Vagina (tissue), 2 donors: ENCODE results near the gene BORCS6. TPM values are rescaled to one million over a fixed set of nuclear protein-coding genes. Genes with fewer than 3 reads are reported as not detected.

Source experiments
- DNase-seq, 2 donors: peaks; one replicate each; pipeline ENCODE4 v3.0.0-alpha.2; 2017; ENCODE audit errors: extremely low spot score in 2 of 2
- H3K27ac ChIP-seq: fragments of 200-600 bp; sonication (generic); one replicate; pipeline ENCODE4 v1.5.1; 2019
- H3K27me3 ChIP-seq: fragments of 200-600 bp; sonication (generic); one replicate; pipeline ENCODE4 v1.5.1; 2019
- H3K36me3 ChIP-seq, 2 donors: fragments of 200-600 bp; sonication (generic); one replicate each; pipeline ENCODE4 v1.5.1; 2017 to 2019
- H3K4me1 ChIP-seq: fragments of 200-600 bp; sonication (generic); one replicate; pipeline ENCODE4 v1.5.1; 2019
- H3K4me3 ChIP-seq, 2 donors: fragments of 200-600 bp; sonication (generic); 1 replicate in 1 of 2; 2 replicates in 1 of 2; pipeline ENCODE4 v1.5.1; 2016 to 2019
- H3K9me3 ChIP-seq: fragments of 200-600 bp; sonication (generic); one replicate; pipeline ENCODE4 v1.5.1; 2019
- POLR2A ChIP-seq, 2 donors: fragments of 450-650 bp; IDR thresholded peaks; one replicate each; pipeline ENCODE4 v1.6.1; 2017; ENCODE audit warnings: antibody characterized with exemption in 2 of 2, mild to moderate bottlenecking in 2 of 2, moderate library complexity in 2 of 2
- POLR2AphosphoS5 ChIP-seq, 2 donors: sonication (generic); formaldehyde crosslinking; IDR thresholded peaks; one replicate each; pipeline ENCODE4 v1.9.0; 2017; ENCODE audit warnings: antibody characterized with exemption in 2 of 2, mild to moderate bottlenecking in 2 of 2, low read depth in 1 of 2; ENCODE audit not compliant: insufficient read depth in 1 of 2
- intact Hi-C: fragments of 100-400 bp; cut with DNase I; formaldehyde crosslinking; loops from one replicate; pipeline ENCODE4 v1.15.1; 2023
- microRNA counts, 2 donors: library from miRNA; unstranded; fragments of <30 nt; microRNA quantifications; one replicate each; lab custom pipeline; 2016 to 2017
- microRNA-seq: library from miRNA; unstranded; fragments of <30 nt; microRNA quantifications from one replicate; pipeline ENCODE4, GENCODE V29; 2017; ENCODE audit warnings: borderline number of aligned reads, borderline replicate concordance
- total RNA-seq: library from RNA; depleted of rRNA; stranded (reverse); fragments of >200 nt; gene quantifications from one replicate; pipeline ENCODE4 v1.2.3, GENCODE V29; 2016
- TF ChIP-seq, protein P1 (sequence below), 3 experiments: fragments of 450-650 bp in 2 of 3; fragments of 200-600 bp in 1 of 3; sonication (generic) in 1 of 3; IDR thresholded peaks; one replicate each; pipeline ENCODE4 v1.5.1; 2017 to 2019; ENCODE audit warnings: antibody characterized with exemption in 3 of 3, mild to moderate bottlenecking in 2 of 3, moderate library complexity in 2 of 3

BORCS6 gene
- total RNA-seq, 1 donor from 2014 or later, result 9.6 TPM

DNA sequence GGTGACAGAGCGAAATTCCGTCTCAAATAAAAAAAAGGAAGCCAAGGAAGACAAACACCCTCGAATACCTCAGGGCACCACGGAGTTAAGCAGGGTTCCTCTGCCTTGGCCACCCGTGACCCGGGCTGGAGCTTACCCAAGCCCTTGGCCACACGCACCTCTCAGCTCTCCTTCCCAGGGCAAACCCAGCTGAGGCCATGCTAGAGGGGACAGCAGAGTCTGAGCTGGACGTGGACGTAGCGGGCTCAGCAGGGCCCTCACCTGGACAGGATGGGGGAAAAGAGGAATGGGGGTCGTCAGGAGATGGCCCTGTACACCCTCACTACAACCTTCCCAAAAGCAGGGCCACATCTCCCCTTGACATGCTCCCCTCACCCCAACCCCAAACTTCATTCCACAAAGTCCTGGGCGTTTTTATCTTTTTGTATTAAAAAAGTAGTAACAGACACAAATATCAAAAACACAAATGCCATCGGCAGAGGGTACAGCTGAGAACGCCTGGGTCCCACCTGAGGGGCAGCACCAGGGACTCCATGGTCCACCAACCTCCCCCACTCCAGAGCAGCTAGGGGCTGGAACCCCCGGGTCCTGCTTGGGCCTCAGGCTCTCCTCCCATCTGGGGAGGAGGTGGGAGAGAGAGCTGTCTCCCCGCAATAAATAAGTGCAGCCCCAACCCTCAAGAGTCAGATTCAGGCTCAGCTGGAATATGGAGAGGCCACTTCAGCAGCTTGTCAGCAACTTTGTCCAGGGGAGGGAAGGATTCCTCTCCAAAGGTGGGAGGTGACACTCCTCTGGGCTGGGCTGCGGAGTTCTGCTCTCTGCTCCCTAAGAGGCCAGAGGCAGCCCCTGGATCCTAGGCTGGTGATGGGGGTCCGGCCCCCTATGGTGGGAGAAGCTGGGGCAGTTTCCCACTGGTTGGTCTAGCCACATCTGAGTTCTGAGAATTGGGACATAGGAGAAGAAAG is 49.6 kb downstream of the BORCS6 start:
- Histone ChIP-seq H3K4me3 (no peak overlapping the region), H3K9me3 (no peaks in the 10 kb centered on the region), H3K27ac (peak overlapping the region; percentile 94), H3K27me3 (no peaks in the 10 kb centered on the region), H3K4me1 (peaks cover 23% of the 10 kb centered on the region), H3K36me3 (peaks cover 12 to 62% of the 10 kb centered on the region in 2 donors)
- no peak for DNase-seq
- intact Hi-C loops, result no loop called here
- peak in 1 of 2 donors; percentile 49 for TF ChIP-seq POLR2AphosphoS5 (IDR thresholded peaks at IDR 0.05; ENCODE audit: insufficient read depth in 1 of 2, low read depth in 1 of 2)
- TF ChIP-seq POLR2A (IDR thresholded peaks at IDR 0.05), result no peak

- Histone ChIP-seq H3K9me3 (no peaks in the 10 kb centered on the region), H3K4me3 (peak overlapping the region; percentile 26 to 29), H3K27me3 (no peaks in the 10 kb centered on the region), H3K27ac (peak overlapping the region; percentile 94), H3K36me3 (peaks cover 3 to 47% of the 10 kb centered on the region in 2 donors), H3K4me1 (peaks cover 23% of the 10 kb centered on the region)
- intact Hi-C loops, result no loop called here
- TF ChIP-seq POLR2A (IDR thresholded peaks at IDR 0.05) (peak in 1 of 2 donors; percentile 52), POLR2AphosphoS5 (IDR thresholded peaks at IDR 0.05; ENCODE audit: insufficient read depth in 1 of 2, low read depth in 1 of 2) (peak; percentile 94 to 97)
- TF ChIP-seq, protein P1, sequence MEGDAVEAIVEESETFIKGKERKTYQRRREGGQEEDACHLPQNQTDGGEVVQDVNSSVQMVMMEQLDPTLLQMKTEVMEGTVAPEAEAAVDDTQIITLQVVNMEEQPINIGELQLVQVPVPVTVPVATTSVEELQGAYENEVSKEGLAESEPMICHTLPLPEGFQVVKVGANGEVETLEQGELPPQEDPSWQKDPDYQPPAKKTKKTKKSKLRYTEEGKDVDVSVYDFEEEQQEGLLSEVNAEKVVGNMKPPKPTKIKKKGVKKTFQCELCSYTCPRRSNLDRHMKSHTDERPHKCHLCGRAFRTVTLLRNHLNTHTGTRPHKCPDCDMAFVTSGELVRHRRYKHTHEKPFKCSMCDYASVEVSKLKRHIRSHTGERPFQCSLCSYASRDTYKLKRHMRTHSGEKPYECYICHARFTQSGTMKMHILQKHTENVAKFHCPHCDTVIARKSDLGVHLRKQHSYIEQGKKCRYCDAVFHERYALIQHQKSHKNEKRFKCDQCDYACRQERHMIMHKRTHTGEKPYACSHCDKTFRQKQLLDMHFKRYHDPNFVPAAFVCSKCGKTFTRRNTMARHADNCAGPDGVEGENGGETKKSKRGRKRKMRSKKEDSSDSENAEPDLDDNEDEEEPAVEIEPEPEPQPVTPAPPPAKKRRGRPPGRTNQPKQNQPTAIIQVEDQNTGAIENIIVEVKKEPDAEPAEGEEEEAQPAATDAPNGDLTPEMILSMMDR (IDR thresholded peaks at IDR 0.05), result peak; percentile 71 to 92 (median 83)
- DNase-seq, result no peak
Measured at GRCh38 chr17:8138672-8139371, 51.2 kb downstream of the BORCS6 start.

DNA sequence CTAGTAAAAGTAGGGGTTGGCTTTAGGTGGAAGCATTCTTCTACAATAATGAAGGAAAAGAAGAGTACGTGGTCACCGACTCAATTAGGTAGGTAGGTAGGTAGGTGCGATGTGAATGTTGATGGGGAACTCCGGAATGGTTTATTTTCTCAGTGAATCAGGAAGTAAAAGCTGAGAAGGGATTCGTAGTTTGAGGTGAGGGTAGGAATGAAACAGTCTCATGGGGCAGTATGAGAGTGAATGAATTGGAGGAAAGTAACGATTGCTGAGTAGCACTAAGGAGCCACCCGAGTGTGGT is 51.7 kb downstream of the BORCS6 start:
- no peaks in the 10 kb centered on the region for H3K9me3 ChIP-seq
- peaks cover 23% of the 10 kb centered on the region for H3K4me1 ChIP-seq
- no peak for DNase-seq
- peak overlapping the region; percentile 94 for H3K27ac ChIP-seq
- intact Hi-C loops, result no loop called here
- peak overlapping the region in 1 of 2 donors; percentile 29 for H3K4me3 ChIP-seq
- no peak for TF ChIP-seq POLR2AphosphoS5 (IDR thresholded peaks at IDR 0.05; ENCODE audit: insufficient read depth in 1 of 2, low read depth in 1 of 2)
- TF ChIP-seq POLR2A (IDR thresholded peaks at IDR 0.05), result no peak
- TF ChIP-seq, protein P1 (IDR thresholded peaks at IDR 0.05), result no peak
- H3K27me3 ChIP-seq, result no peaks in the 10 kb centered on the region
- peaks cover 3 to 42% of the 10 kb centered on the region in 2 donors for H3K36me3 ChIP-seq

MicroRNAs encoded within 50 kb of the gene (microRNA counts, 767-probe panel; counts per million panel counts)
- 238 to 261 counts per million in 2 donors for microRNA hsa-miR-4521 (lab: Ali Mortazavi, UCI)

Small RNA genes lying within 50 kb of the gene (microRNA-seq; reads per million reads assigned to microRNA genes)
- gene MIR4521, result 1.9 reads per million
- 1.4 reads per million for gene MIR6883

Other genes with a start within 250 kb of the BORCS6 start
- not detected for gene GUCY2D, start 187.6 kb downstream of the BORCS6 start, total RNA-seq
- gene ALOX15B, start 151.1 kb downstream of the BORCS6 start, total RNA-seq, result 28.7 TPM
- gene ALOX12B, start 102.5 kb downstream of the BORCS6 start, total RNA-seq, result 15.0 TPM
- 1.5 TPM for gene ALOXE3, start 71.7 kb downstream of the BORCS6 start, total RNA-seq
- gene HES7, start 66.1 kb downstream of the BORCS6 start, total RNA-seq, result not detected
- 215 TPM for gene PER1, start 37.8 kb downstream of the BORCS6 start, total RNA-seq
- gene VAMP2, start 27.2 kb downstream of the BORCS6 start, total RNA-seq, result 35.6 TPM
- 20.6 TPM for gene TMEM107, start 13.8 kb downstream of the BORCS6 start, total RNA-seq
- gene AURKB, start 20.4 kb upstream of the BORCS6 start, total RNA-seq, result not detected
- 33.9 TPM for gene CTC1, start 57.9 kb upstream of the BORCS6 start, total RNA-seq
- 36.3 TPM for gene PFAS, start 59.1 kb upstream of the BORCS6 start, total RNA-seq
- gene RANGRF, start 98.5 kb upstream of the BORCS6 start, total RNA-seq, result 19.4 TPM
- gene SLC25A35, start 105.2 kb upstream of the BORCS6 start, total RNA-seq, result 8.3 TPM
- 17.2 TPM for gene ARHGEF15, start 120.1 kb upstream of the BORCS6 start, total RNA-seq
- gene ODF4, start 149.7 kb upstream of the BORCS6 start, total RNA-seq, result not detected
- gene RPL26, start 193.0 kb upstream of the BORCS6 start, total RNA-seq, result 3,493 TPM
- 2.5 TPM for gene RNF222, start 207.6 kb upstream of the BORCS6 start, total RNA-seq
- gene NDEL1, start 245.7 kb upstream of the BORCS6 start, total RNA-seq, result 66.5 TPM